ENCODE data around the gene RSPRY1.
"Not testable (repeated sequence)": the region's sequence is repeated elsewhere in the genome, so short reads cannot be mapped to it uniquely, and the experiment has no call there.

RSPRY1 gene

DNA sequence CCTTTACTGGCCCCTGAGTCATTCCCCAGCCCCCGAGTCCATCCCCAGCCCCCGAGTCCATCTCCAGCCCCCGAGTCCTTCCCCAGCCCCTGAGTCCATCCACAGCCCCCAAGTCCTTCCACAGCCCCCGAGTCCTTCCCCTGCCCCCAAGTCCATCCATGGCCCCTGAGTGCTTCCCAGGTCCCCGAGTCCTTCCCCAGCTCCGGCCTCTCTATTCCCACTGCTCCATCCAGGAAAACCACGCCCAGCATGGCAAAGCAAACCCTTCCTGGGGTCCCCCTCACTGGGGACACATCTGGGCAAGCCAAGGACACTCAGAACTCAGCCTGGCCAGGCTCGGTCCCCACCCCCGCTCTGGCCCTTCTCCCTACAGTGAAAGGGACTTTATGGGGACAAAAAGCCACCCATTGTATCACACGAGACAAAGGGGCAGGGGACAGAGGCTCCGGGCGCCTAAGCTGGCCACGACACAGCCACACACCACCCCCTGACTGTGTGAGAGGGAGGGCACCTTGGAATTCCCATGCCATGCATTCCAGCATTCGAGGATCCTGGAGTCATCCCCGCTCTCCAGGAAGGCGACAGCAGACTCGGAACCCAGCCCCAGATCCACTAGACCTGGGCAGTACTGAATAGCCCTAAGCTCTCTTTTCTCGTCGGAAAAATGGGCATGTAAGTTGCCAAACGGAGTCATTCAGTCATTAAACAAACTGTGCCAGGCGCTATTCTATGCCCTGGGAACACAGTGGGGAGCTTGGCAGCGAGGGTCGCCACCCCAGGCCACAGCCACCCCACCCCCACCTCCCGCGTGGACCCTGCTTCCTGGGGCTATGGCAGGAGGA, 84.3 kb downstream of the RSPRY1 start:
- TF ChIP-seq CTBP1 (IDR thresholded peaks at IDR 0.05; ENCODE audit: borderline replicate concordance) = no peak
- no peak for TF ChIP-seq SP1 (IDR thresholded peaks at IDR 0.05)
- no peak for TF ChIP-seq FOXM1 (IDR thresholded peaks at IDR 0.05; ENCODE audit: borderline replicate concordance)
- TF ChIP-seq, protein P1, sequence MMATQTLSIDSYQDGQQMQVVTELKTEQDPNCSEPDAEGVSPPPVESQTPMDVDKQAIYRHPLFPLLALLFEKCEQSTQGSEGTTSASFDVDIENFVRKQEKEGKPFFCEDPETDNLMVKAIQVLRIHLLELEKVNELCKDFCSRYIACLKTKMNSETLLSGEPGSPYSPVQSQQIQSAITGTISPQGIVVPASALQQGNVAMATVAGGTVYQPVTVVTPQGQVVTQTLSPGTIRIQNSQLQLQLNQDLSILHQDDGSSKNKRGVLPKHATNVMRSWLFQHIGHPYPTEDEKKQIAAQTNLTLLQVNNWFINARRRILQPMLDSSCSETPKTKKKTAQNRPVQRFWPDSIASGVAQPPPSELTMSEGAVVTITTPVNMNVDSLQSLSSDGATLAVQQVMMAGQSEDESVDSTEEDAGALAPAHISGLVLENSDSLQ (IDR thresholded peaks at IDR 0.05) = no peak
- TF ChIP-seq ARNT (IDR thresholded peaks at IDR 0.05) = no peak
- TF ChIP-seq HDGF (IDR thresholded peaks at IDR 0.05; ENCODE audit: borderline replicate concordance) = no peak
- no peak for TF ChIP-seq BHLHE40 (IDR thresholded peaks at IDR 0.05; ENCODE audit: borderline replicate concordance)
- TF ChIP-seq LEF1 (IDR thresholded peaks at IDR 0.05; ENCODE audit: borderline replicate concordance) = no peak
- no peak for TF ChIP-seq FOXK2 (IDR thresholded peaks at IDR 0.05)
- TF ChIP-seq FOXA1 (IDR thresholded peaks at IDR 0.05) = no peak
- no peak for TF ChIP-seq ELF4 (IDR thresholded peaks at IDR 0.05)
- no peak for TF ChIP-seq NFRKB (IDR thresholded peaks at IDR 0.05)
- TF ChIP-seq ZNF384 (IDR thresholded peaks at IDR 0.05) = no peak
- no peak for TF ChIP-seq TARDBP (IDR thresholded peaks at IDR 0.05)
- no peak for TF ChIP-seq L3MBTL2 (conservative IDR thresholded peaks at IDR 0.05)
- no peak for TF ChIP-seq SUZ12 (IDR thresholded peaks at IDR 0.05)
- ChIA-PET CTCF (no interaction called here), POLR2A (no interaction called here)
- DNase-seq (ENCODE audit: extremely low spot score) = no peak

DNA sequence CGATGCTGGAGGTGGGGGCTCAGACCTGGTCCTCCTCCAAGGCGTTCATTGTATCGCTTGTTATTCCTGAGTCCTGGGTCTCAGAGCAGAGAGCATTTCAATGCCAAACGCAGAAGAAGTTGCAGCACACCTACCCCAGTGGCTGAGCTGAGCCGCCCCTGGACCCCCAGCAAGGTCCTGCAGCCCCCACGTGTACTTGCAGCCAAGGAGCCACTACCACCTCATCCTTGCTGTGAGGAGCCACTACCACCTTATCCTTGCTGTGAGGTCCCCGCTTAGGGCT, 84.9 kb downstream of the RSPRY1 start:
- ChIA-PET POLR2A (no interaction called here), CTCF (no interaction called here)
- no peak for DNase-seq (ENCODE audit: extremely low spot score)
- TF ChIP-seq SUZ12 (IDR thresholded peaks at IDR 0.05) (no peak), SP1 (IDR thresholded peaks at IDR 0.05) (no peak), HDGF (IDR thresholded peaks at IDR 0.05; ENCODE audit: borderline replicate concordance) (no peak), TARDBP (IDR thresholded peaks at IDR 0.05) (no peak), NFRKB (IDR thresholded peaks at IDR 0.05) (no peak), LEF1 (IDR thresholded peaks at IDR 0.05; ENCODE audit: borderline replicate concordance) (no peak), ARNT (IDR thresholded peaks at IDR 0.05) (no peak), FOXA1 (IDR thresholded peaks at IDR 0.05) (no peak), FOXK2 (IDR thresholded peaks at IDR 0.05) (no peak), FOXM1 (IDR thresholded peaks at IDR 0.05; ENCODE audit: borderline replicate concordance) (no peak), L3MBTL2 (conservative IDR thresholded peaks at IDR 0.05) (no peak), CTBP1 (IDR thresholded peaks at IDR 0.05; ENCODE audit: borderline replicate concordance) (no peak), BHLHE40 (IDR thresholded peaks at IDR 0.05; ENCODE audit: borderline replicate concordance) (no peak), ELF4 (IDR thresholded peaks at IDR 0.05) (no peak), ZNF384 (IDR thresholded peaks at IDR 0.05) (no peak)
- TF ChIP-seq, protein P1 (IDR thresholded peaks at IDR 0.05) = no peak

DNA sequence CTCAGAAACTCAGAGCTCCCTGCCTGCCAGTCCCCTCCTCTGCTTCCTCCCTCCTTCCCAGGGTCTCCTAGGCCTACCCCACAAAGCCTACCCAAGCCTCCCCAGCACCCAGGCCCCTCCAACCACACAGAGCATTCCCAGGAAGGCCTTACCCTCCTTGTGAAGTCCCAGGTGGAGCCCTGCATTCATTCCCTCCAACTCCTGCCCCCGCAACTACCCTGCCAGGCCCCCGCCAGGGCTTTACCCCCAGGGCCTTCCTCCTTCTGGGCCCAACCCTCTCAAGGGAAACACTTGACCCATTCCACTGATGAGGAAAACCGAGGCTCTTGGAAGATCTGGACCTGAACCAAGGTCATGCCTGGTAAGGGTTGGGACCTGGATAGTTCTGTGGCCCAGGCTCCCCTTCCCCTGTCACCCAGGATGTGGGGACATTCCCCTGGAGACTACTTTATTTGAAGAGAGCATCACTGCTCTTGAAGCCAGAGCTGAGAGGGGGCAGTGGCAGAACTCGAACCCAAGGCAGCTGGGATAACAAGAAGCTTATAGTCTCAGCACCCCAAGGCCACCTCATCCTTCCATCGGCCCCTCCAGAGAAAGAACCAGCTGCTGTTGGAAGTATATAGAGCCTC, 85.9 kb downstream of the RSPRY1 start:
- TF ChIP-seq L3MBTL2 (conservative IDR thresholded peaks at IDR 0.05) (no peak), SUZ12 (IDR thresholded peaks at IDR 0.05) (no peak), FOXA1 (IDR thresholded peaks at IDR 0.05) (no peak)
- CTCF ChIA-PET = no interaction called here
- no peak for DNase-seq (ENCODE audit: extremely low spot score)
- POLR2A ChIA-PET = no interaction called here

DNA sequence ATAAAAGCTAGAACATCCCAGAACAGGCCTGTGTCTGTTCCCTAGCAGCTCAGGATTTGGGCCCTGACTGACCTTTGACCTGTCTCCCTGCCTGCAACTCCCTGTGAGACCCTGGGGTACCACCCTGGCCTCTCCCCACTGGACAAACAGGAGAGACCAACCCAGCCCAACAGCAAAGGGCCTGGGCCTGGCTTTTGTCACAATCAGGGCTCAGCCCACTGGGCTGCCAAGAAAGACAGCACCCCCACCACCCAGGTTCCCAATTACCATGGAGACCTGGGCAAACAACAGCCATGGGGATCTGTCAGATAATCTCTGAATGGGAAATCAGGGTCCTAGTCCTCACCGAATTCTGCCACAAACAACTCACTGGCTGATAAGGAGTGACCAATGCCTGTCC, 87.2 kb downstream of the RSPRY1 start:
- ChIA-PET POLR2A (no interaction called here), CTCF (no interaction called here)
- TF ChIP-seq LEF1 (IDR thresholded peaks at IDR 0.05; ENCODE audit: borderline replicate concordance) = no peak
- no peak for TF ChIP-seq ZNF384 (IDR thresholded peaks at IDR 0.05)
- no peak for TF ChIP-seq ARNT (IDR thresholded peaks at IDR 0.05)
- no peak for TF ChIP-seq HDGF (IDR thresholded peaks at IDR 0.05; ENCODE audit: borderline replicate concordance)
- DNase-seq (ENCODE audit: extremely low spot score) = no peak

DNA sequence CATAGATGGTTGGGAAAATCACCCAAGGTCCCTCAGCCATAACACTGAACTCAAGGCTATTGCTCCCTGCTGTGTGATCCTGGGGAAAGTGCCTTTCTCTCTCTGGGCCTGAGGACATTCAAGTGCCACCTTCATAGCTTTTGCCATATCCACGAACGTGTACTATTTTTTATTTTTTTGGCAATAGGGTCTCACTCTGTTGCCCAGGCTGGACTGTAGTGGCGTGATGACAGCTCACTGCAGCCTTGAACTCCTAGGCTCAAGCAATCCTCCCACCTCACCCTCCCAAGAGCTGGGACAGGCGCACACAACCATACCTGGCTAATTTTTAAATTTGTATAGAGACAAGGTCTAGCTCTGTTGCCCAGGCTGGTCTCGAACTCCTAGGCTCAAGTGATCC, 87.7 kb downstream of the RSPRY1 start:
- POLR2A ChIA-PET = no interaction called here

DNA sequence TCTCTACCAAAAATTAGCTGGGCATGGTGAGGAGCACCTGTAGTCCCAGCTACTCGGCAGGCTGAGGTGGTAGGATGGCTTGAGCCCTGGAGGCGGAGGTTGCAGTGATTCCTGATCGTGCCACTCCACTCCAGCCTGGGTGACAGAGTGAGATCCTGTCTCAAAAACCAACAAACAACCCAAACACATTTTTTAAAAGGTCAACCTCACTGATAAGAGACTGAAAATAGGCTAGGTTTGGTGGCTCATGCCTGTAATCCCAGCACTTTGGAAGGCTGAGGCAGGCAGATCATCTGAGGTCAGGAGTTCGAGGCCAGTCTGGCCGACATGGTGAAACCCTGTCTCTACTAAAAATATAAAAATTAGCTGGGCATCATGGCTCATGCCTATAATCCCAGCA, 89.8 kb downstream of the RSPRY1 start:
- CTCF ChIA-PET; POLR2A ChIA-PET; DNase-seq (ENCODE audit: extremely low spot score): not testable (repeated sequence)

More for the DNA sequence above, 87.7 kb downstream of the RSPRY1 start:
- DNase-seq (ENCODE audit: extremely low spot score) = no peak
- TF ChIP-seq BHLHE40 (IDR thresholded peaks at IDR 0.05; ENCODE audit: borderline replicate concordance) (no peak), FOXA1 (IDR thresholded peaks at IDR 0.05) (no peak), ELF4 (IDR thresholded peaks at IDR 0.05) (no peak), L3MBTL2 (conservative IDR thresholded peaks at IDR 0.05) (no peak), LEF1 (IDR thresholded peaks at IDR 0.05; ENCODE audit: borderline replicate concordance) (no peak), ARNT (IDR thresholded peaks at IDR 0.05) (no peak), CTBP1 (IDR thresholded peaks at IDR 0.05; ENCODE audit: borderline replicate concordance) (no peak), SP1 (IDR thresholded peaks at IDR 0.05) (no peak), ZNF384 (IDR thresholded peaks at IDR 0.05) (no peak), SUZ12 (IDR thresholded peaks at IDR 0.05) (no peak), HDGF (IDR thresholded peaks at IDR 0.05; ENCODE audit: borderline replicate concordance) (no peak)
- TF ChIP-seq, protein P1 (IDR thresholded peaks at IDR 0.05) = no peak
- CTCF ChIA-PET = no interaction called here
